Liver (tissue), 3 donors: ENCODE measurements around the gene PADI3.

Source experiments
- CTCF ChIP-seq: fragments of 150-350 bp; IDR thresholded peaks from 2 replicates; pipeline ENCODE4 v1.5.1; 2017; ENCODE audit warnings: improper control_type of control experiment, low read depth, low read length; ENCODE audit not compliant: missing input control
- REST ChIP-seq: IDR thresholded peaks from 2 replicates; pipeline ENCODE4 v1.6.1; 2016; ENCODE audit warnings: antibody characterized with exemption, mild to moderate bottlenecking
- SP1 ChIP-seq: IDR thresholded peaks from 2 replicates; pipeline ENCODE4 v1.6.1; 2018; ENCODE audit warnings: antibody characterized with exemption, mild to moderate bottlenecking
- YY1 ChIP-seq: IDR thresholded peaks from 2 replicates; pipeline ENCODE4 v1.6.1; 2016; ENCODE audit warnings: antibody characterized with exemption, mild to moderate bottlenecking
- donor health status: healthy.
- donor health status: healthy.

GRCh38 chr1:17306407-17306806 lies 57.5 kb downstream of the PADI3 start:
- no peak for TF ChIP-seq CTCF
- TF ChIP-seq YY1: no peak
- TF ChIP-seq REST: no peak
- TF ChIP-seq SP1: no peak
